OCI-LY7 (cell line): Measurements from ENCODE around the gene OGFR. TPM values are rescaled to one million over a fixed set of nuclear protein-coding genes. Genes with fewer than 3 reads are reported as not detected.

ENCODE experiments used
- BruUV-seq: library from RNA; stranded (reverse); fragments of 400-500 nt; replicated peaks from 2 replicates; lab custom pipeline; 2021; lab: Mats Ljungman, UMichigan
- CTCF ChIA-PET: fragments of 300-600 bp; sonication (Branson Sonifier 250); formaldehyde crosslinking; loops from one replicate; lab custom pipeline; 2022; ENCODE audit warnings: antibody characterized with exemption; ENCODE audit not compliant: unreplicated experiment; lab: Charles Lee
- POLR2A ChIA-PET: fragments of 300-600 bp; sonication (Branson Sonifier 250); formaldehyde crosslinking; loops from one replicate; lab custom pipeline; 2022; ENCODE audit warnings: antibody characterized with exemption; lab: Charles Lee
- DNase-seq: peaks from one replicate; pipeline ENCODE4 v3.0.0-alpha.2; 2015; ENCODE audit warnings: low spot score
- H2AFZ ChIP-seq: fragments of 200-600 bp; sonication (generic), shearing (Covaris generic); 2 replicates; pipeline ENCODE4 v1.6.1; 2014; ENCODE audit warnings: mild to moderate bottlenecking, antibody characterized with exemption, low read length, moderate library complexity
- H3K27ac ChIP-seq: fragments of 200-600 bp; sonication (generic); 2 replicates; pipeline ENCODE4 v1.5.1; 2014; ENCODE audit warnings: mixed run types, low read depth, mild to moderate bottlenecking, moderate library complexity, low read length, inconsistent platforms; ENCODE audit not compliant: poor library complexity, severe bottlenecking
- H3K36me3 ChIP-seq: fragments of 200-600 bp; sonication (generic); 2 replicates; pipeline ENCODE4 v1.6.1; 2014; ENCODE audit warnings: mild to moderate bottlenecking, antibody characterized with exemption, low read length, moderate library complexity, mixed read lengths; ENCODE audit not compliant: insufficient read depth
- H3K4me1 ChIP-seq: fragments of 200-600 bp; sonication (generic); 2 replicates; pipeline ENCODE4 v1.5.1; 2014; ENCODE audit warnings: mild to moderate bottlenecking, low read length; ENCODE audit not compliant: insufficient read depth, poor library complexity, severe bottlenecking
- H3K4me2 ChIP-seq: fragments of 200-600 bp; sonication (generic); 2 replicates; pipeline ENCODE4 v1.6.1; 2014; ENCODE audit warnings: mild to moderate bottlenecking, low read length
- H3K4me3 ChIP-seq: fragments of 200-600 bp; sonication (generic); 2 replicates; pipeline ENCODE4 v1.5.1; 2014; ENCODE audit warnings: mild to moderate bottlenecking, low read depth, low read length; ENCODE audit not compliant: poor library complexity, severe bottlenecking
- H3K79me2 ChIP-seq: fragments of 200-600 bp; sonication (generic); 2 replicates; pipeline ENCODE4 v1.6.1; 2016; ENCODE audit warnings: low read depth, mild to moderate bottlenecking, low read length, moderate library complexity, mixed read lengths; ENCODE audit not compliant: insufficient read depth
- H3K9me2 ChIP-seq: fragments of 200-600 bp; sonication (generic); 2 replicates; pipeline ENCODE4 v1.6.1; 2016; ENCODE audit warnings: mild to moderate bottlenecking, low read length, mixed read lengths; ENCODE audit not compliant: insufficient read depth
- H3K9me3 ChIP-seq: fragments of 200-600 bp; sonication (generic); 2 replicates; pipeline ENCODE4 v1.6.1; 2014; ENCODE audit warnings: mild to moderate bottlenecking, mixed run types, low read length, mixed read lengths
- H4K20me1 ChIP-seq: fragments of 200-600 bp; sonication (generic); 2 replicates; pipeline ENCODE4 v1.6.1; 2014; ENCODE audit warnings: mild to moderate bottlenecking, antibody characterized with exemption, low read length, moderate library complexity, mixed read lengths; ENCODE audit not compliant: insufficient read depth
- EZH2phosphoT487 ChIP-seq: fragments of 200-600 bp; sonication (generic); IDR thresholded peaks from 2 replicates; pipeline ENCODE4 v1.6.1; 2018; ENCODE audit warnings: low read depth, borderline replicate concordance, mild to moderate bottlenecking, mixed run types, antibody characterized with exemption, low read length, moderate library complexity, mixed read lengths
- intact Hi-C: fragments of 100-400 bp; cut with micrococcal nuclease; formaldehyde crosslinking; loops from one replicate; pipeline ENCODE4 v1.10.0; 2022; ENCODE audit not compliant: unreplicated experiment
- total RNA-seq, 2 experiments: library from RNA; depleted of rRNA in 1 of 2; stranded (reverse); fragments of >200 nt in 1 of 2; shearing (Covaris generic) in 1 of 2; gene quantifications; 2 replicates each; pipeline ENCODE4 v1.2.3, GENCODE V29; 2014 to 2022
- TF ChIP-seq, protein P1 (sequence below): fragments of 200-600 bp; sonication (generic); conservative IDR thresholded peaks from 2 replicates; pipeline ENCODE4 v1.5.1; 2014; ENCODE audit warnings: mild to moderate bottlenecking, antibody characterized with exemption, low read length, moderate library complexity, mixed read lengths

Gene OGFR
- total RNA-seq, 2 experiments from 2014 or later: 64.8 to 69.9 TPM

DNA sequence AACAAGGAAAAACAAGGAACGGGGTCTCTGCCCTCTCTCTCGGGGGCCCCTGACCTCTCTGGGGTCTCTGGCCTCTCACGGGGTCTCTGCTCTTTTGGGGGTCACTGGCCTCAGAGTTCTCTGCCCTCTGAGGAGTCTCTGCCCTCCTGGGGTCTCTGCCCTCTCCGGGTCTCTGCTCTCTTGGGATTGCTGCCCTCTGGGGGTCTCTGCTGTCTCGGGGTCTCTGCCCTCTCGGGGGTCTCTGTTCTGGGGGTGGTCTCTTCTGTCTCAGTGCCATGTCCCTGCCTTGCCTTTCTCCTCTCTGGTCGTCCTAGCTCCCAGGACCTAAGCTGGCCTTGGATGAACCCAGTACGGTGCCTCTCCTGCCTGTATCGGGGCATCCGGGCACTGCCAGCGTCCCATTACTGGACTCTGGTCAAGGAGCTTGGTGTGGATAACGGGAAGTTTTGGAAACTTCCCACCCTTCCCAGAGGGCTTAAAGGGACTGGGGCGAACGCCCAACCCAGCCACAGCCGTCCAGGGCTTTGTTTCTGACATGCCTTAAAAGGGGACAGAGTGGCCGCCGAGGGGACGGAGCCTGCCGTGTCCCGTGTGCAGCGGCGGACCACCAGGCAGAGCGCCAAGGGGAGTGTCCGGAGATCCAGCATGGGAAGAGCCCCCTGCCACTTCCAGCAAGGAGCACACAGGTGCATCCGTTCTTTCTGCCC lies 33.1 kb upstream of the OGFR start:
- Histone ChIP-seq H3K36me3 (no peaks in the 10 kb centered on the region), H3K9me2 (no peaks in the 10 kb centered on the region), H3K4me3 (no peak overlapping the region), H3K27ac (no peak overlapping the region), H3K4me1 (peaks cover 37% of the 10 kb centered on the region), H3K9me3 (no peaks in the 10 kb centered on the region), H3K4me2 (no peak overlapping the region), H4K20me1 (no peaks in the 10 kb centered on the region), H3K79me2 (no peaks in the 10 kb centered on the region), H2AFZ (no peak overlapping the region)
- no TSS peak for BruUV-seq
- no peak for TF ChIP-seq EZH2phosphoT487
- TF ChIP-seq, protein P1, sequence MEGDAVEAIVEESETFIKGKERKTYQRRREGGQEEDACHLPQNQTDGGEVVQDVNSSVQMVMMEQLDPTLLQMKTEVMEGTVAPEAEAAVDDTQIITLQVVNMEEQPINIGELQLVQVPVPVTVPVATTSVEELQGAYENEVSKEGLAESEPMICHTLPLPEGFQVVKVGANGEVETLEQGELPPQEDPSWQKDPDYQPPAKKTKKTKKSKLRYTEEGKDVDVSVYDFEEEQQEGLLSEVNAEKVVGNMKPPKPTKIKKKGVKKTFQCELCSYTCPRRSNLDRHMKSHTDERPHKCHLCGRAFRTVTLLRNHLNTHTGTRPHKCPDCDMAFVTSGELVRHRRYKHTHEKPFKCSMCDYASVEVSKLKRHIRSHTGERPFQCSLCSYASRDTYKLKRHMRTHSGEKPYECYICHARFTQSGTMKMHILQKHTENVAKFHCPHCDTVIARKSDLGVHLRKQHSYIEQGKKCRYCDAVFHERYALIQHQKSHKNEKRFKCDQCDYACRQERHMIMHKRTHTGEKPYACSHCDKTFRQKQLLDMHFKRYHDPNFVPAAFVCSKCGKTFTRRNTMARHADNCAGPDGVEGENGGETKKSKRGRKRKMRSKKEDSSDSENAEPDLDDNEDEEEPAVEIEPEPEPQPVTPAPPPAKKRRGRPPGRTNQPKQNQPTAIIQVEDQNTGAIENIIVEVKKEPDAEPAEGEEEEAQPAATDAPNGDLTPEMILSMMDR: no peak
- POLR2A ChIA-PET: interaction anchor here (0.6 kb wide), 1 partner anchor 52 kb away, joined by 5 read pairs; no protein-coding TSS in a partner anchor
- CTCF ChIA-PET: no interaction called here
- DNase-seq: no peak
- intact Hi-C loops: no loop called here

DNA sequence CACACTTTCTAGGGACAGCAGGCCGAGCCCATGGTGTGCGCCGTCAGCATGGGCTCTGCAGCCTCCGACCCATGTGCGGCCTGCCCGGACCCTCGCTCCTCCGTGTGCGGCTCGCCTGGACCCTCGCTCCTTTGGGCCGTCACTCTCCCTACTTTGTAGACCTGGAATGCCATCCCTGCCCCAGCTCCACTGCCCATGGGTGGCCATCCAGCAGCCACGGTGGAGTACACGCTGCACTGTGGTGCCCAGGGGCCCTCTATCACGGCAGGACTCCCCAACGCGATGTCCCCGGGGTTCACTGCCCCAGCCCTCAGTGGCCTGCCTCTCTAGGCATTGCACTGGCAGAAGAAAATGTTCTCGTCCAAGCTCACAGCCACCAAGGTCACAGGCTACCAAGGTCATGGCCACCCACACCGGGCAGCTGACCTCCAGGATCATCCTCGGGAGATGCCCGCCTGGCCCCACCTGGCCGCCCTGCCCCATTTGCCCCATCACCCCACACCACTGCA lies 32.5 kb upstream of the OGFR start:
- no peaks in the 10 kb centered on the region for H3K79me2 ChIP-seq
- no peak for DNase-seq
- intact Hi-C loops: no loop called here
- H3K9me2 ChIP-seq: no peaks in the 10 kb centered on the region
- TF ChIP-seq EZH2phosphoT487: no peak
- TF ChIP-seq, protein P1: no peak
- no peak overlapping the region for H2AFZ ChIP-seq
- no peak overlapping the region for H3K27ac ChIP-seq
- peaks cover 42% of the 10 kb centered on the region for H3K4me1 ChIP-seq
- no peak overlapping the region for H3K4me3 ChIP-seq
- no peak overlapping the region for H3K4me2 ChIP-seq
- no peaks in the 10 kb centered on the region for H3K9me3 ChIP-seq
- no peaks in the 10 kb centered on the region for H3K36me3 ChIP-seq
- BruUV-seq: no TSS peak
- POLR2A ChIA-PET: no interaction called here
- CTCF ChIA-PET: no interaction called here
- no peaks in the 10 kb centered on the region for H4K20me1 ChIP-seq

DNA sequence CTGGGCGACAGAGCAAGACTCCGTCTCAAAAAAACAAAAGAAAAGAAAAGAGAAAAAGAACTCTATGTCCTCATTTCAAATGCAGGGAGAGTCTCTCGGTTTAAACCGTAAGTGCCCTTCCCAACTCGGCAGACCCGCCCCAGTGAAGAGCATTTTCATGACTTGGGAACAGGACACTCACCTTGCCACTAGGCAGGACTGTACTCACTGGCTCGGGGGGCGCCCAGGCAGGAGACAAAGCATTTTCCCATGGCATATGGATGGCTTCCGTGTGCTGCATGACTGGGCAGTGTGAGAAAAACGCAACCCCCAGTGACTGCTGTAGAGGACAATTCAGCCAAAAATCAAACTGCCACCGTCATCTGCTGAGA lies 32.0 kb upstream of the OGFR start:
- Histone ChIP-seq H3K4me1 (peaks cover 46% of the 10 kb centered on the region), H4K20me1 (no peaks in the 10 kb centered on the region), H3K9me2 (no peaks in the 10 kb centered on the region), H3K79me2 (no peaks in the 10 kb centered on the region), H3K9me3 (no peaks in the 10 kb centered on the region), H3K27ac (no peak overlapping the region), H2AFZ (no peak overlapping the region), H3K4me2 (no peak overlapping the region), H3K4me3 (no peak overlapping the region), H3K36me3 (no peaks in the 10 kb centered on the region)
- intact Hi-C loops: no loop called here
- BruUV-seq: no TSS peak
- ChIA-PET POLR2A (no interaction called here), CTCF (no interaction called here)
- TF ChIP-seq, protein P1: no peak
- no peak for TF ChIP-seq EZH2phosphoT487
- DNase-seq: no peak
